Esophagus squamous epithelium (tissue), 5 donors: ENCODE data around the gene MRPL19. TPM values are rescaled to one million over a fixed set of nuclear protein-coding genes. Genes with fewer than 3 reads are reported as not detected.

ENCODE experiments used
- DNase-seq: peaks from one replicate; lab custom pipeline; 2025; lab: John Stamatoyannopoulos, UW
- H3K27ac ChIP-seq, 4 donors: fragments of 200-600 bp; sonication (generic); one replicate each; pipeline ENCODE4 v1.5.1; 2016 to 2019; ENCODE audit warnings: mild to moderate bottlenecking in 1 of 4
- H3K27me3 ChIP-seq, 4 donors: fragments of 200-600 bp; sonication (generic); 1 replicate in 3 of 4; 2 replicates in 1 of 4; pipeline versions ENCODE4 v1.5.1 to v1.6.0; 2017 to 2021; ENCODE audit warnings: antibody characterized with exemption in 1 of 4
- H3K36me3 ChIP-seq, 3 donors: fragments of 200-600 bp; sonication (generic); one replicate each; pipeline ENCODE4 v1.5.1; 2016 to 2019
- H3K4me1 ChIP-seq, 3 donors: fragments of 200-600 bp; sonication (generic); one replicate each; pipeline ENCODE4 v1.5.1; 2017 to 2019
- H3K4me3 ChIP-seq, 4 donors: fragments of 200-600 bp; sonication (generic); 1 replicate in 3 of 4; 2 replicates in 1 of 4; pipeline ENCODE4 v1.5.1; 2016 to 2019; ENCODE audit warnings: mild to moderate bottlenecking in 2 of 4, moderate library complexity in 1 of 4
- H3K9me3 ChIP-seq, 3 donors: fragments of 200-600 bp; sonication (generic); one replicate each; pipeline ENCODE4 v1.5.1; 2016 to 2019
- POLR2A ChIP-seq, 4 donors: fragments of 450-650 bp; IDR thresholded peaks; one replicate each; pipeline ENCODE4 v1.6.1; 2017; ENCODE audit warnings: antibody characterized with exemption in 4 of 4, mild to moderate bottlenecking in 4 of 4, moderate library complexity in 3 of 4
- WGBS, 2 donors: methylation state at CpG; one replicate each; pipeline ENCODE4 v1.1.5; 2018; 5-methylcytosine and 5-hydroxymethylcytosine counted together
- intact Hi-C: fragments of 100-400 bp; cut with DNase I; formaldehyde crosslinking; loops from one replicate; pipeline ENCODE4 v1.15.0; 2022
- small RNA-seq, 4 donors: library from RNA; depleted of rRNA; stranded (forward); fragments of <200 nt; gene quantifications; one replicate each; pipeline ENCODE3, GENCODE V24; 2016
- total RNA-seq, 4 donors: library from RNA; depleted of rRNA; stranded (reverse); fragments of >200 nt; gene quantifications; one replicate each; pipeline ENCODE4 v1.1.0, GENCODE V29; 2016
- TF ChIP-seq, protein P1 (sequence below), 6 experiments: fragments of 450-650 bp in 4 of 6; fragments of 200-600 bp in 2 of 6; sonication (generic) in 2 of 6; IDR thresholded peaks; one replicate each; pipeline ENCODE4 v1.5.1; 2016 to 2019; ENCODE audit warnings: antibody characterized with exemption in 6 of 6, mild to moderate bottlenecking in 4 of 6, moderate library complexity in 4 of 6
- donor health status: DM: yes; HTN: yes; CAD: no.

The MRPL19 gene
- total RNA-seq, 4 donors from 2014 or later, result 29.6 to 48.5 (median 43.6) TPM

- Histone ChIP-seq H3K36me3 (no peaks in the 10 kb centered on the region), H3K27ac (no peak overlapping the region), H3K27me3 (peaks cover 0 to 9% (median 0%) of the 10 kb centered on the region in 4 donors), H3K9me3 (no peaks in the 10 kb centered on the region), H3K4me1 (no peaks in the 10 kb centered on the region), H3K4me3 (no peak overlapping the region)
- no peak for DNase-seq
- TF ChIP-seq, protein P1, sequence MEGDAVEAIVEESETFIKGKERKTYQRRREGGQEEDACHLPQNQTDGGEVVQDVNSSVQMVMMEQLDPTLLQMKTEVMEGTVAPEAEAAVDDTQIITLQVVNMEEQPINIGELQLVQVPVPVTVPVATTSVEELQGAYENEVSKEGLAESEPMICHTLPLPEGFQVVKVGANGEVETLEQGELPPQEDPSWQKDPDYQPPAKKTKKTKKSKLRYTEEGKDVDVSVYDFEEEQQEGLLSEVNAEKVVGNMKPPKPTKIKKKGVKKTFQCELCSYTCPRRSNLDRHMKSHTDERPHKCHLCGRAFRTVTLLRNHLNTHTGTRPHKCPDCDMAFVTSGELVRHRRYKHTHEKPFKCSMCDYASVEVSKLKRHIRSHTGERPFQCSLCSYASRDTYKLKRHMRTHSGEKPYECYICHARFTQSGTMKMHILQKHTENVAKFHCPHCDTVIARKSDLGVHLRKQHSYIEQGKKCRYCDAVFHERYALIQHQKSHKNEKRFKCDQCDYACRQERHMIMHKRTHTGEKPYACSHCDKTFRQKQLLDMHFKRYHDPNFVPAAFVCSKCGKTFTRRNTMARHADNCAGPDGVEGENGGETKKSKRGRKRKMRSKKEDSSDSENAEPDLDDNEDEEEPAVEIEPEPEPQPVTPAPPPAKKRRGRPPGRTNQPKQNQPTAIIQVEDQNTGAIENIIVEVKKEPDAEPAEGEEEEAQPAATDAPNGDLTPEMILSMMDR (IDR thresholded peaks at IDR 0.05), result no peak
- no peak for TF ChIP-seq POLR2A (IDR thresholded peaks at IDR 0.05)
- no CpG with 5 or more reads among the region's 1 CpG for WGBS, 2 donors
- intact Hi-C loops, result no loop called here
Observed at GRCh38 chr2:75737961-75738360, 91.4 kb downstream of the MRPL19 start.

Small RNA genes within 50 kb of the gene (small RNA-seq; reads per million reads assigned to genes)
- 0 reads per million in 4 donors for gene RF00012

Other genes with a start within 250 kb of the MRPL19 start
- gene EVA1A, start 85.8 kb upstream of the MRPL19 start, total RNA-seq, result 1 to 10 TPM in 2 of 4 donors, under 1 TPM in 1, not detected in 1; 0.26 to 9.4 (median 2.3) TPM
- gene GCFC2, start 64.1 kb downstream of the MRPL19 start, total RNA-seq, result 10 to 100 TPM; 10.2 to 22.7 (median 14.5) TPM